ENCODE results near the gene L3MBTL4.
"Not testable (repeated sequence)": the region's sequence is repeated elsewhere in the genome, so short reads cannot be mapped to it uniquely, and the experiment has no call there.

The L3MBTL4 gene

GRCh38 chr18:6204476-6204875 lies 210.2 kb downstream of the L3MBTL4 start:
- in situ Hi-C loops (cut with MboI; ENCODE audit: low sequenced_read_pairs) = no loop called here

- in situ Hi-C loops (cut with MboI; ENCODE audit: low sequenced_read_pairs) = no loop called here
Measured at GRCh38 chr18:6203791-6204190, 210.9 kb downstream of the L3MBTL4 start.

- in situ Hi-C loops (cut with MboI; ENCODE audit: low sequenced_read_pairs) = no loop called here
Measured at GRCh38 chr18:6202861-6203260, 211.8 kb downstream of the L3MBTL4 start.

DNA sequence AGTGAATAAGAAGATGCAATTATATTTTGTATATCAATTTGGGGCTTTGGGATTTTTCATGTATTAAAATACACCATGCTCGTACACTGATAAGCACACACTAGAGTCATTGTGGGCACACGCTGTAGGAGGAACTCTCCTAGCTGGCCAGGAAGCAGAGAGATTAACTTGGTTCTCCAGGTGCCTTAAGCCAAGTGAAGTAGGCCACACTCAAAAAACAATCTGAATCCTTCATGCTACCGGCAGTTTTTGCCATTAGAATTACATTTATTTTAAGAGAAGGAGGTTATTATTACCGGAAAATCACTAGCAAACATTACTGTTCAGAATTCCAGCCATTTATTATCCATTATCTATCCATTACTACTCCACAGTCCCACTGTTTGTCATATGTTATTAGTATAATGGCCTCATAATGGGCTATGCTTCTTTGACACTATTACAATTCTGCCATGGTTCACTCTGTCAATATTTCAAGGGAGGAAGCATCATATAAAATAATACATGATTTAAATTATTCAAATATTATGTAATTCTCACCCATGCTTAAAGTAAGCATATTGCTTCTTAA lies 214.4 kb downstream of the L3MBTL4 start:
- in situ Hi-C loops (cut with MboI; ENCODE audit: low sequenced_read_pairs) = no loop called here

DNA sequence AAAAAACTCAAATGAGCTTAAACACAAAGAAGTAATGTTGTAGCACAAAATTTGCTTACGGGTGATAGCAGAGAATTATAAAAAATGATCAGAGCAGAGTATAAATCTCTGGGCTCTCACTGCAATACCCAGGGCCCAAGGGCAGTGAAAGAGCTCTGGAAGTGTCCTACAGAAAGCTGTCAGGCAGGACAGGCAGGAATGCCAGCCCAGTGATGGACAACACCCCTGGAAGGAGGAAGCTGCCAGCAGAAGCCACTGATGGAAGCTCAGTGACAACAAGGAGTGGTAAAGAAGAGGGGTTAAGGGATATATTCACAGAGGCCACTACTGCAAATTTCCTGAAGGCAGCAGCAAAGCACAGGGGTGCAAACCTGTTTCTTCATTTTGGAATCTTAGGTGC lies 214.9 kb downstream of the L3MBTL4 start:
- in situ Hi-C loops (cut with MboI; ENCODE audit: low sequenced_read_pairs) = no loop called here

DNA sequence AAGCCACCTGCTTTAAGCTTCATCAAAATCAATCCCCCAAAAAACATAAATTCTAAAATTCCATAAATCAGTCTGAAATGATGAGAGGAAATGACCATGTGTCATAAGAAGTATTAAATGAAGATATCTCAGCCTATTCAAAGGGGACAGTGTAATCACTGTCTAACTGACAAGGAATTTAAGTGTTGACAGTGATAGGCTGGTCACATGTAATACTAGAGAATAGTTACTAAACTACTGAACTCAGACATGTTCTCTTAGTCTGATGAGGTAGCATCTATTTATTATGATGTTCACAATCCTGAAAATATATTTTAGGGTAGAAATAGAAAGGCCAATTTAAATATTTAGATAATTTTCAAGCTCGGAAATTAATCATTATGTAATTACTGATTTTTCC lies 216.1 kb downstream of the L3MBTL4 start:
- in situ Hi-C loops (cut with MboI; ENCODE audit: low sequenced_read_pairs) = no loop called here

- in situ Hi-C loops (cut with MboI; ENCODE audit: low sequenced_read_pairs) = no loop called here
Measured at GRCh38 chr18:6194640-6195039, 220.1 kb downstream of the L3MBTL4 start.

GRCh38 chr18:6185782-6186181 lies 228.9 kb downstream of the L3MBTL4 start:
- in situ Hi-C loops (cut with MboI; ENCODE audit: low sequenced_read_pairs) = not testable (repeated sequence)

DNA sequence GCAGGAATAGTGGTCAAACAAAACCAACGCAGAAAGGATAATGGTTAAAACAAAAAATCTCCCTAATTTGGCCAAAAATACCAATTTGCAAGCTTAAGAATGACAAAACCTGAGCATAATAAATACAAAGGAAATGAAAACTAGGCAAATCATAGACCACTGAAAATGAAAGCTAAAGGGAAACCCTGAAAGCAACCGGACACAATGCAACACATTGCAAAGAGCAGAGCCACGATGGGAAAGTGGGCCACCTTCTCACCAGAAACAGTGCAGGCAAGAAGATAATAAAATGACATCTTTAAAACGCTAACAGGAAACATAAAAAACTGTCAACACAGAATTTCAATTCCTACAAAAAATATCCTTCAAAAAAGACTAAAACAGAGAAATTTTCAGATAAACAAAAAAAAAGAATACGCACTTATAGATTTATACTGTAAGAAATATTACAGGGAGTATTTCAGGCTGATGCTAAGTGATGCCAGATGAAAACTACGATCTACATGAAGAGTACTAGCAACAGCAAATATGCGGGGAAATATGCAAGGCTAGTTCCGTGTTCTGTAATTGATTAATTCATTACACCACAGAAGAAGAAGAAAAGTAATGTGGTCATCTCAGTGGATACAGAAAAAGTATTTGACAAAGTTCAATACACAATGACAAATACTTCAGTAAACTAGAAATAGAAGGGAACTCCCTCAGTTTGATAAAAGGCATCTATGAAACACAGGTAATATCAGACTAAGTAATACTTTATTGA lies 239.5 kb downstream of the L3MBTL4 start:
- in situ Hi-C loops (cut with MboI; ENCODE audit: low sequenced_read_pairs) = no loop called here

GRCh38 chr18:6170604-6171003 lies 244.1 kb downstream of the L3MBTL4 start:
- in situ Hi-C loops (cut with MboI; ENCODE audit: low sequenced_read_pairs) = no loop called here

GRCh38 chr18:6161549-6161948 lies 253.2 kb downstream of the L3MBTL4 start:
- in situ Hi-C loops (cut with MboI; ENCODE audit: low sequenced_read_pairs) = no loop called here

GRCh38 chr18:6159426-6159825 lies 255.3 kb downstream of the L3MBTL4 start:
- in situ Hi-C loops (cut with MboI; ENCODE audit: low sequenced_read_pairs) = no loop called here

GRCh38 chr18:6158958-6159357 lies 255.8 kb downstream of the L3MBTL4 start:
- in situ Hi-C loops (cut with MboI; ENCODE audit: low sequenced_read_pairs) = no loop called here

GRCh38 chr18:6156446-6156845 lies 258.3 kb downstream of the L3MBTL4 start:
- in situ Hi-C loops (cut with MboI; ENCODE audit: low sequenced_read_pairs) = no loop called here

DNA sequence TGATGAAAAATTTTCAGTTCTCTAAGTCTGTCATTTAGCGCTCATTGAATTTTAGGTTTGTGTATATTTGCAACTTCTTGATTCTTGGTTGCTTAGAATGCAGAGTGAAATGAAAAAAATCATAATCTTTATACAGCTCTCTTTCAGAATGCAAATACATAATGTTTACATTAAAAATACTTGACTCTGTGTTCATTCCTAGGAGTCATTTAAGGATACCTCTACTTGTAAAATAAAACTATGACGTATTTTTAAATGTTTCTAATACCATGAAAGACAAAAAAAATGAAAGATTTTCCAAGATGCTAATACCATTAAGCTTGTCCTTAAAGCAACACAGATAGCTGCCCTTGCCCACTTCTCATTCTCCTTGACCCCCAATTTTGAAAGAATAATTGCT lies 259.0 kb downstream of the L3MBTL4 start:
- in situ Hi-C loops (cut with MboI; ENCODE audit: low sequenced_read_pairs) = no loop called here

DNA sequence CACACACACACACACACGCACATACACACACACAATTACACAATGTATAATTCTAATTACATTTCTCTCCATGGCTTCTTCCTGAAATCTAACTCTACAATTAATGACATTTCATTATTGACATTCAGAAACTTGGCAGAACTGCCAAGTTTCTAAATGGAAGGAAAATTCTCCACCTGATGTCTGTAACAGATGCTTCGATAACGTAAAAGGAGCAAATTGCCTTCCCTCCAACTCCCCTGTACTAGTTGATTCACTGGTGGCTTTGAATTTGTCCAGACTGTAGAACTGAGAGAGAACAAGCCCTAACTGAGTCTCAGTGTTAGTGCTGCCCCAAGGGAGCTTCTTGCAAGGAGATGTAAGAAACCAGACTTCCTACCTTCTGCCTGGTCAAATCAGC lies 264.3 kb downstream of the L3MBTL4 start:
- in situ Hi-C loops (cut with MboI; ENCODE audit: low sequenced_read_pairs) = no loop called here

- in situ Hi-C loops (cut with MboI; ENCODE audit: low sequenced_read_pairs) = loop anchor here (25.0 kb wide), 1 partner anchor 109 kb away; no protein-coding TSS in a partner anchor
Measured at GRCh38 chr18:6146307-6146661, 268.4 kb downstream of the L3MBTL4 start.

DNA sequence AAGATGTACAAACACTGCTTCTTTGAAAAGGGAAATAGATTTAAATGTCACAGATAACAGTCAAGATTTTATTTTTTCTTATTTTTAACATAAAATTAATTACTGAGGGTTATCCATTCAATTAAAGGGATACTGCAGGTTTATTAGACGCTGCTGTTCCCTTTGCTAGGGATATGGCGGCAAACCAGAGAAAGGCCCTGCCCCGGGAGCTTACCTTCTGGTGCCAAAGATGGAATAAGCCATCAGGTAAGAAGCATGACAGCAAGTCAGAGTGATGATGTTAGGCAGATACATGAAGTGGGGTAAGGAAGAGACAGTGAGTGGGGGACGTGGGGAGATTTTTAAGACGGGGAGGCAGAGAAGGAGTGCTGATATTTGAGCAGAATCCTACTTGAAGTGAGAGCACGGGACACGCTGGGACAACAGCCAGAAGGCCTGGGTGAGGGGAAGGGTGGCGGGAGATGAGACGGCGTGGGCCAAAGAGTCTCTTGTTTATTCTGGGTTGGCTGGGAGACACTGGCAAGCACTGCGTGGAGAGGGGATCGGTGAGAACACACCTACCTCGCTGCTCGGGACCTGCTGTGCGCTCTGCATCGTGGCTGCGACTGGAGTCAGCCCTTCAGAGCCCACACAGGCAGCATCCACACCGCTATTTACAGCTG lies 268.9 kb downstream of the L3MBTL4 start:
- in situ Hi-C loops (cut with MboI; ENCODE audit: low sequenced_read_pairs) = loop anchor here (25.0 kb wide), 1 partner anchor 108 kb away; no protein-coding TSS in a partner anchor

DNA sequence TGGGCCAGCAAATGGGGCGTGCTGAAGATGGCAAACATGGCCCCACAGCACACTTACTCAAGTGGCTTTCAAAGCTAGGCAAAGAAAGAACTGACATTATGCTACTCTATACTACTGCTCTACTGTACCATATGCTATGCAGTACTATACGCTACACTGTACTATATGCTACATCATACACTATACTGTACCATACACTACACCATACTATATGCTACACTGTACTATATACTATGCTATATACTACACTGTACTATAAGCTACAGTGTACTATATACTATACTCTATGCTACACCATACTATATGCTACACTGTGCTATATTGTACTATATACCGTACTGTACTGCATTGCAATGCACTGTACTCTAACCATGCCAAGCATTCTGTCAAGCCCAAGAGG lies 275.7 kb downstream of the L3MBTL4 start:
- in situ Hi-C loops (cut with MboI; ENCODE audit: low sequenced_read_pairs) = loop anchor here (25.0 kb wide), 1 partner anchor 102 kb away; no protein-coding TSS in a partner anchor

GRCh38 chr18:6135901-6136300 lies 278.8 kb downstream of the L3MBTL4 start:
- in situ Hi-C loops (cut with MboI; ENCODE audit: low sequenced_read_pairs) = loop anchor here (25.0 kb wide), 1 partner anchor 99 kb away; no protein-coding TSS in a partner anchor

DNA sequence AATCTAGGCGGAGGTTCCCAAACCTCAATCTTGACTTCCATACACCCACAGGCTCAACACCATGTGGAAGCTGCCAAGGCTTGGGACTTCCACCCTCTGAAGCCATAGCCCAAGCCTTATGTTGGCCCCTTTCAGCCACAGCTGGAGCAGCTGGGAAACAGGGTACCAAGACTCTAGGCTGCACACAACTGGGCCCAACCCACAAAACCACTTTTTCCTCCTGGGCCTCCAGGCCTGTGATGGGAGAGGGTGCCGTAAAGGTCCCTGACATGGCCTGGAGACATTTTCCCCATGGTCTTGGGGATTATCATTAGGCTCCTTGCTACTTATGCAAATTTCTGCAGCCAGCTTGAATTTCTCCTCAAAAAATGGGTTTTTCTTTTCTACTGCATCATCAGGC lies 279.7 kb downstream of the L3MBTL4 start:
- in situ Hi-C loops (cut with MboI; ENCODE audit: low sequenced_read_pairs) = loop anchor here (25.0 kb wide), 1 partner anchor 98 kb away; no protein-coding TSS in a partner anchor
